Mammary epithelial cell (primary cell): Measurements from ENCODE around the gene ZGLP1.

Experiments used
- CTCF ChIP-seq, 2 donors: IDR thresholded peaks in 1 of 2; conservative IDR thresholded peaks in 1 of 2; 2 replicates each; pipeline ENCODE4 v1.5.1; 2011 to 2012; ENCODE audit warnings: inconsistent platforms in 2 of 2, low read length in 2 of 2, mild to moderate bottlenecking in 2 of 2, control low read depth in 1 of 2, low read depth in 1 of 2; ENCODE audit not compliant: insufficient read depth in 1 of 2; ENCODE audit errors: extremely low read depth in 1 of 2
- EZH2 ChIP-seq: IDR thresholded peaks from 2 replicates; pipeline ENCODE4 v1.6.1; 2012; ENCODE audit warnings: low read length, inconsistent platforms, borderline replicate concordance

- TF ChIP-seq CTCF (conservative IDR thresholded peaks at IDR 0.05 in 1 of 2, IDR thresholded peaks at IDR 0.05 in 1 of 2; ENCODE audit: extremely low read depth in 1 of 2, insufficient read depth in 1 of 2, low read depth in 1 of 2, low read length in 2 of 2), result no peak
- no peak for TF ChIP-seq EZH2
Measured at GRCh38 chr19:10260141-10260584, 49.5 kb downstream of the ZGLP1 start.
